Measurements from ENCODE around the gene PRR5L.
"Not testable (repeated sequence)": the region's sequence is repeated elsewhere in the genome, so short reads cannot be mapped to it uniquely, and the experiment has no call there.

The PRR5L gene

DNA sequence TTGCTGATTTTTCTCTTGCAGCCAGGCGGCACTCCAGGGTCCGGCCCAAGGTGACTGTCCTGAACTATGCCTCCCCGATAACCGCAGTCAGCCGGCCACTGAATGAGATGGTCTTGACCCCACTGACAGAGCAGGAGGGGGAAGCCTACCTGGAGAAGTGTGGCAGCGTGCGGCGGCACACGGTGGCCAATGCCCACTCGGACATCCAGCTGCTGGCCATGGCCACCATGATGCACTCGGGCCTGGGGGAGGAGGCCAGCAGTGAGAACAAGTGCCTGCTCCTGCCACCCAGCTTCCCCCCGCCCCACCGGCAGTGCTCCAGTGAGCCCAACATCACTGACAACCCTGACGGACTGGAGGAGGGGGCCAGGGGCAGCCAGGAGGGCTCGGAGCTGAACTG is 166.2 kb downstream of the PRR5L start:
- DNase-seq (ENCODE audit: low read depth), result no peak

DNA sequence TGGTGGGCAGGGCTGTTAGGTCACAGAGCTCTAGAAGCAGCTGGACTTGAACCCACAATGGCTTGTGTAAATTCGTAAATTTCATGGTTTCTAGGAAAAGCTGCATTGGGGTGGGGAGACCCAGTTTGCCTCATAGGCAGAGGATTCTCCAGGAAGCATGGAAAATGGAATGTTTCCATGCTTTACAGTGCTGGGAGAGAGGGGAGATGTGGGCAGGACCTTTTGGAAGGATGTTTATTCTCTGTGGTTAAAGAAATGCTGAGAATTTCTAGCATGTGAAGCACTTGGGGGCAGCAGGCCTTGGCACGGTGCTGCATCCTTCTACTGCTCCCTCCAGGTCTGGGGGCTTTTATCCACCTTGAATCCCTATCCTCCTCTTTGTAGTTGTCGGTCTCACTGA is 167.7 kb downstream of the PRR5L start:
- no peak for DNase-seq (ENCODE audit: low read depth)

DNA sequence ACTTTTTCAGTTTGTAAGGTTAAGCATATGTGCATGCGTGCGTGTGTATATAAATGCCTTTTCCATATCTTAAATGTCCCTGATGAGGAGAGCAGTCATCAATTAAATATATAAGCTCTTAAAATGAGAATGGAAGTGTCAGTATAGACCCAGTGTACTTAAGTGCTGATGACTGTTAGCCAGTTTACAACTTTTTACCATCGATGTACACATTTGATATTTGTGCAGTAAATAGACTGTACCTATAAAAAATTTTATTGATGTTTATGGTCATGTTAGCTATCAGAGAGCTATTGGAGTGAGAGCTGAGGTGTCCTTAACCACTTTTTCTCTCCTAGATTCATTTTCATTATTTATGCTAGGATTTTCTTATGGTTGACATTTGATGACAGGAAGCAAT is 168.6 kb downstream of the PRR5L start:
- DNase-seq (ENCODE audit: low read depth), result no peak

DNA sequence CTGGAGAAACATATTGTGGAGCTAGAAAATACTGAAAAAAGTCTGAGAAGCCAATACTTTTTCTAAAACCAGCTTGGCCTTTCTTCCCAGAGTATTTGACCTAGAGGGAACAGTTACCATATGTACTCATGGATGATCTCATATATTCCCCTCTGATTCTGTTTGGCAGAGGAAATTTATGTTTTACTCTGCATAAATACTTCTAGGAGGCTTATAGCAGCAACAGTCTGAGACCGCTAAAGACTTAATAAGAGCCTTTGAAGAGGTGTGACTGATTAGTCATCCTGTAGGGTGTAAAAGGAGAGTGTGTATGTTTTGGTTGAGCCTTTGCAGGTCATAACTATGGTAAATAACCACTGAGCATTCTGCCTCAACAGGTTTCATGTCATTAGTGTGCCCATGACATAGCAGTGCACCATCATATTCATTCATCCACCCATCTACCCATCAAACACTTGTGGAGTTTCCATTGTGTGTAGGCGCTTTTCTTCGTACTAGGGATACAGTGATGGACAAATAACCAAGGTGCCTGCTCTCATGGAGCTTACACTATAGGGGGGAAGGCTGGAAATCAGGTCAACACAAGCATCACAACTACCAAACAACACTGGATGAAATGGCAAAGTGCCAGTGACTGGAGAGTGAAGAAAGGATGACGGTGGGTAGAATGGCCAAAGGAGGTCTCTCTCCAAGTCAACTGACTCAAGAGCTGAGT is 169.5 kb downstream of the PRR5L start:
- DNase-seq (ENCODE audit: low read depth), result no peak

DNA sequence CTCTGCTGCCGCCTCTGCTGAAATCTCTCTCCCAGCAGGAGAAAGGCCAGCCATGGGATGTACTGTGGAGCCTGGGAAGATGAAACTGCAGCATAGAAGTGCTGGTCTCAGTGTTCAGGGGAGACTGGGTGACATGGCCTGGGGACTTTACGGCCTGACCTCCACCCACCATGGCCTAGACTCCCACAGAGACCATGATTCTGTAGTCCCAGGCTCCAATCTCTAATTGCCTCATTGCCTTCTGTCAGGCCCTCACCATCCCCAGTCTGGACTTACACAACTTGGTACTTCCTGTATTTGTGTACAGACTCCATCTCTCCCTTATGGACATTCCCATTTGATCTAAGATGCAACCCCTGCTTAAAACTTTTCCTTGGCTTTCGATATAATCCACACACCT is 170.9 kb downstream of the PRR5L start:
- no peak for DNase-seq (ENCODE audit: low read depth)

DNA sequence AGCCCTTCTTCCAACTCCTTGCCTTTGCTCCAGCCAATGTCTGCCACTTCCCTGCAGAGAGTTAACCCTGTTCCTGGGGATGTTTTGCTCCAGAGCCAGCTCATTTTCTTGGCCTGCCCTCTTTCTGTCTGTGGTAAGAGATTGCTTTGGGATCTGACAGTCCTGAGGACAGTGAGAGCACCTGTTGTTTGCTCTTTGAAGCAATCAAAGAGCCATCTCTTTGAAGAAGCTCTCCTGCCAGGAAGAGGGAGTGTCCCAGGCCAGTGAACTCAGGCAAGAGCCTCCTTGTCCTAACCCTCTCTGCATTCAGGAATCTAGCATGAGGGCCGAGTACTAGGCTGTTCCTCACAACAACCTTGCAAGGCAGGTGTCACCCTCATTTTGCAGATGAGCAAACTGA is 171.8 kb downstream of the PRR5L start:
- no peak for DNase-seq (ENCODE audit: low read depth)

DNA sequence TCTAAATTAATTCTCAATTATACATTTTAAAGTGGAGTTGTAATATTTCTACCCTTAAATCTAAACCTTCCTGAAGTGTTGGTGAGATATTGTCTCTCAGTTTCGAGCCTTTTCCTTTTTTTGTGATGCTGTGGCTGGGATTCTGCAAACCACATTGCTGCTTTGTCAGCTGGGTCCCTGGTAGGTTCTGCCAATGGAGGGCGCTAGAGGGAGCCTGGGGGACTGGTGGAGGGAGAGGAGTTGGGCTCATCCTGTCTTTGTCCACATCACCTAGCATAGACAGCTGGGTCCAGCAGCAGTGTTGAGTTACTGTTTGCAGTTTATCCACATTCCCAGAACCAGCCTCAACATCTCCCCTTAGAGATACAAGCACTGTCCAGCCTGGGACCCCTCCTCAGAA is 173.0 kb downstream of the PRR5L start:
- DNase-seq (ENCODE audit: low read depth), result no peak

DNA sequence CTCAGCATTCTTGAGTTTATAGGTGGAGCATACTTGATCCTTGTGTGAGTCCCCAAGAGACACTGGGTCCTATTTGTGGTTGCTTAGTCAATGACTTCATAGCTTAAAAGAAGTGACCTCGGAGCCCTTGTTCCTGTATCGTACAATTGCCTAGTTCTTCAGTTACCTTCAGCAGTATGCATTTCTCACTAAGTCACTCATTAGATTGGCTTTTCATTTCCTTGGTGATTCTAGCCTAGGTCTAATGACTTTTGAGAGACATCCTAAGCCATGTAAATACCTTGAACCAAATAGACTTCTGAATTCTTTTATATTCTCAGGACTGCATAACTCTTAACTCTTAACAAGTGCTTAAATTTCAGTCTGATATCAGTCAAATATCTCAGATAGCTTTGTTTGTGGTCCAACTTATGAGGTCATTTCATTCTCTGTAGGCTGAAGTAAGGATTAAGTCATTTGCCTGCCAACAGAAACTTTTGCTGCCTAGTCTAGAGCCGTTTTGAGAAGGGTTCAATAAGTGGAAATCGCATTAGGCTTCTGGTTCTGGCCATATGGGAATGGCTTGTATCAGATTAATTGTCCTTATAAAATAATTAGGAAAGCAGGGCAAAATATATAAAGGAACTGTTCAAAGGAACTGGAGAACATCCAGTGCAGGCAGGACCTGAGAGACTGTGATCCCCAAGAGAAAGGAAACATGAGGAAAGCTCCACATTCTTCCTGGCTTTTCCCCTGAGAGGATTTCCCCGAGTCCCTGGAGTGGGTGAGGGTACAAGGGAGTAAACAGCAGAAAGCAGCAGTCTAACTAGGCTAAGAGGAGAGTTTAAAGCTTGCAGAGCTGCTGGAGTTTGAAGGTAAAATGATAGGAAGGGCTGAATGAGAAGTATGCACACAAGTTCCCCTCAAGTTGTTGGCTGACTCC is 174.1 kb downstream of the PRR5L start:
- no peak for DNase-seq (ENCODE audit: low read depth)

DNA sequence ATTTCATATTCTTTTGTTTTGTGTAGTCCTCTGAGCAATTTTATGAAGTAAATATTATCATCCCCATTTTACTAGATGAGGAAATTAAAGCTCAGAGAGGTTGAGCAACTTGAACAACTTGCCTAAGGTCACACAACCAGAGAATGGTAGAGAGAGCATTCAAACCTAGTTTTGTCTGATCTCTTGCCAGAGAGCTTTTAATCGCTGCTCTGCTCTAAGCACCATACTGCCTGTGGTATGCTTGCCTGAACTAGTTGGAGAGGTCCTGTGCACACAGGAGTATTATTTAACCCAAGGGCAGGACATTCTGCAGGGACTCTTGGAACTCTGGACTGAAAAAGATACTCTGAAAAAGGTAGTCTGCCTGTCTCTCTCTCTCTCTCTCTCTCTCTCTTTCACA is 175.5 kb downstream of the PRR5L start:
- DNase-seq (ENCODE audit: low read depth), result no peak

DNA sequence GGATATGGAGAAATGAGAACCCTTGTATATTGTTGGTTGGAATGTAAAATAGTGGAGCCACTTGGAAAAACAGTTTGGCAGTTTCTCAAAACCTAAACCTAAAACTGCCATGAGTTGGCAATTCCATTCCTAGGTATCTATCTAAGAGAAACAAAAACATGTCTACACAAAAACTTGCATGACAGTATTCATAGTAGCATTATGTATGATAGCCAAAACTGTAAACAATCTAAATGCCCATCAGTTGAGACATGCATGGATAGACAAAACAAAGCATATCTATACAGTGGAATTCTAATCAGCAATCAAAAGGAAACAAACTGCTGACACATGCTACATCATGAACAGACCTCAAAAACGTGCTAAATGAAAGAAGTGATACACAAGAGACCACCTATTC is 179.1 kb downstream of the PRR5L start:
- no peak for DNase-seq (ENCODE audit: low read depth)

DNA sequence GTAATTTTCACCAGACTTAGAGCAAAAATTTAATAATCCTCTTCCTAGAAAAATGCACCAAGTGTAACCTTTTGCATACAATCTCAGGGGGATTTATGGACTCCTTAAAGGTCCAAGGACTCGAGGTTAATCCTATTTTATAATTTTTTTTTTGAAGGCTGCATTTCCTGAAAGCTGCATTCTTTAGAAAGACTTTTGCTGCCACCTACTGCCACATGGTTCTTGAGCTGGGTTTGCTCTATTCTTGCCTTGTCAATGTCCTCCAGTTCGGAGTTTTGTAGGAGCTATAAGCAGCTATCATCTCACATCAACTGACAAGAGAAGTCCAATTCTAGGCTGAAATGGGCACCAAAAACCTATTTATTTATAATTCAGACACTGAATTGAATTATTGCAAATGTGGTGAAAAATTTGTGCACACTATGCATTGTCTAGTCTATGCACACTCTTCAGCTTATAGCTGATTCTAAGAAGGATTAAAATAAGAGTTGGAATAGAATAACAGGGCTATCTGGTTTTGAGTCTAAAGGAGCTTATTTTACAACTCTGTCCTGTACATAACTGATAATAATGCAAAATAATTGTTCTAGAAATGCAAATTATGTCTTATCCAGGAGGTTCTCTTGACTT is 182.7 kb downstream of the PRR5L start:
- no peak for DNase-seq (ENCODE audit: low read depth)

DNA sequence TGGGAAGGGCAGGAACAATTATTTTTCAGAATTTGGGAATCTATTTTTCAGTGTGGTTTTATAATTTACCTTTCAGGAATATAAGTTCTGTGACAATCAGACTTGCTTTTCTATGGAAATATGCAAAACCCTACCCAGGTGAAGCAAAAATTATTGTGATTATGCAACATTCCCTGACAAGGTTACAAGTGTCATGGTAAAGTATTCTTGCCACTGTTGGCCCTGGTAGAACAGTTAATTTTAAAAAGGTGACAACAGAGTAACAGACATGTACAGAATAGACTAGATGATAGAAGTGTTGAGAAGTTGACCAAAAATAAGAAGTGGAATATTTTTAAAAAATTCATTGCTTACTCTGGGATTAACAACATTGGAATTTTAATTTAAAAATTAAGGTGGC is 184.7 kb downstream of the PRR5L start:
- DNase-seq (ENCODE audit: low read depth), result no peak

DNA sequence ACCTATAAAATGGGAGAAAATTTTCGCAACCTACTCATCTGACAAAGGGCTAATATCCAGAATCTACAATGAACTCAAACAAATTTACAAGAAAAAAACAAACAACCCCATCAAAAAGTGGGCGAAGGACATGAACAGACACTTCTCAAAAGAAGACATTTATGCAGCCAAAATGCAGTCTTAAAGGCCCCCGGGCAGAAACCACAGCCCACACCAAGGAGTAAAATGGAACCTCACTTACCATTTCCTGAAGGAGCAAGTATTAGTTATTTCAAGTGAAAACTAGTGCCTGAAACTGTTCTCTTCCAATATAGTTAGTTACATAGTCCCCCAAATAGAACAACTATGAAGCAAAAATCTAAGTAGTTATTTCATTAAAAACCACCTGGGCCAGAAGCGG is 187.0 kb downstream of the PRR5L start:
- DNase-seq (ENCODE audit: low read depth), result not testable (repeated sequence)

DNA sequence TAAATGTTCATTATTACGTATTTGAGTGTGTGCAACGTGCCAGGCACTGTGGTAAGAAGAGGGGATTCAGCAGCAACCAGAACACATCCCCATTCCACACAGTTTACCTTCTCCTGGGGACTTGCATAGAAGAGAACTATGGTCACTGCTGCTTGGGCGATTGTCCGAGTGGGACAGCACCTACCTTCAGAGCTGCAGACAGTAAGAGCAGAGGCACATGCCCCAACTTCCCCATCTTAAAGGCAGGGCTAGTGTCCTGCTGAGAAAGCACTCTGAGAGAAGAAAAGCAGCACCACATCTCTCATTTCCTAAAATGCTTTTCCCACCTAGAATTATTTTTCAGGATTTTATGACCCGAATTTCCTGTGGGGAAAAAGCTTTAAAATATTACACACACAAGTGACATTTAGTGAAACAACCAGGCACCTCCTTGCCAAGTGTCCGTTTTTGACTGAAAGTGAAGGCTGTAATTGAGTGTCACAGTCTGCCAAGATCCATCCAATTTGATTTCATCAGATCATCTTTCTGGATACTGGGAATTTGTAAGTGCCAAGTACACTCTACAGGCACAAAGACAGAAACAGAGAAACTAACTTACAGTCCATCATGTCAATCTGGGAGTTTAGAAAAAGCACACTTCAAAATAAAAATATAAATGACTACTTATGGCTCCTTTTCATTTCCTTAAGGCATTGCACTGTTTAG is 189.4 kb downstream of the PRR5L start:
- DNase-seq (ENCODE audit: low read depth), result no peak

DNA sequence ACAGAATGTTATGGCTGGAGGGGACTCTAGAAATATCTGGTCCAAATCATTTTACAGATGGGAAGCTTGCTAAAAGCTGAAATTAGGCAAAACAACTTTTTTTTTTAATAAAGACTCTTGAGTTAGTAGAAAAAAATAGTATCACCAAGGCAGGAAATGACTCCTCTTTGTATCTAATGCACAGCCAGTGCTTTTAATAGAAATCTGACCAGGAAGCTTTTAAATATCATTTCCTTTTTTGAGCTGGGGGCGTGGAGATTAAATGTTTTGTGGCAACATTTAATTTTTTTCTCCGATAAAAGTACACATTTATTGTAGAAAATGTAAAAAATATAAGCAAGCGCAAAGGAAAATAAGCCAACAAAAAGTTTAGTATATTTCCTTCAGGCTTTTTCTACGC is 191.5 kb downstream of the PRR5L start:
- DNase-seq (ENCODE audit: low read depth), result no peak

DNA sequence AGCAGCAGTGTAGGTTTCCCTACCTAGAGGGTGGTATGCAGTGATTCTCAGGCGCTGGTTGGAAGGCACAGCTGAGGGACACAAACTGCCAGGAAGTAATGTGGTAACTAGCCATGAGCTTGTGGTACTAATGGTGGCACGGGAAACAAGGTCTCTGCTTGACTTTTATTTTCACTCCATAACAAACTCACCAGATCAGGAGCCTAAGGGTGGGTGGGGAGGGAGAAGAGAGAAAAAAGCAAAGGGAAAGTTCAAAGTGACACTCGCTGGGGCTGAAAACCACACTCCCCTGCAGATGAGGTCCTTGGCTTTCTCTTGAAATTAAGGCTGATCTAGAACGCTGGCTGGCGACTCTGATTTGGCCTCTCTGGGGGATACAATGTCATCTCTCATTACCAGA is 192.0 kb downstream of the PRR5L start:
- DNase-seq (ENCODE audit: low read depth), result no peak

DNA sequence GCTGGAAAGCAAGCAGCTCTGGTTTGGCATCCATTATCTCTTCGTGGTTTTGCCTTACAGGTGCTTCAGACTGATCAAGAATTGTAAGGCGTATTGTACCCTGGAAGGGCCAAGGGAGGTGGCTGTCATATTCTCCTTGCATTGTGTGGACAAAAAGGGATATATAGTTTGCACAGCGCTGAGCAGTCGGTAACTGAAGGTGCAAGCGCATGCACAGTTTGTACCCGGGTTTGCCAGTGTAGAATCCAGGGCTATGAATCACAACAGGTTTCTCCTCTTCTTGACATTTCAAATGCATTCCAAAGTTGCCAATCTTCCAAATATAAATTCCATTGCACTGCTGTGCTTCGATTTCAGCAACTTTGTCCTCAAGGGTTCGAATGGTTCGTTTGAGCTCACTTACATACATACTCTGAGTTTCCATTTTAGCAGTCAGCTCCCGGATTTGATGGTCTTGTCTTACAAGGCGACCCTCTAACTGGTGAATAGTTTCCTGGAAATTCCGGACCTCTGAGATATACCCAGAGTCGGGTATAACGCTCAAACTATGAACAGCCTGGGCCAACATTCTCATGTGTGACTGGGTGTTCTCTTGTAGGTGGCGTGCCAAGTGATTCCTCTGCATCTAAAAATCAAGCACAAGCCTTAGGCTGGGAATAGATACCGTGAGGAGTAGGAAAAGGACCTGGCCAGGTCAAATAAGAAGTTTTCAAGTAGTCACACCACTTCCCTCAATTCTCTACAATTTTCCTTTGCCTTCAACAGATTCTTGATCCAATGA is 194.1 kb downstream of the PRR5L start:
- DNase-seq (ENCODE audit: low read depth), result no peak

DNA sequence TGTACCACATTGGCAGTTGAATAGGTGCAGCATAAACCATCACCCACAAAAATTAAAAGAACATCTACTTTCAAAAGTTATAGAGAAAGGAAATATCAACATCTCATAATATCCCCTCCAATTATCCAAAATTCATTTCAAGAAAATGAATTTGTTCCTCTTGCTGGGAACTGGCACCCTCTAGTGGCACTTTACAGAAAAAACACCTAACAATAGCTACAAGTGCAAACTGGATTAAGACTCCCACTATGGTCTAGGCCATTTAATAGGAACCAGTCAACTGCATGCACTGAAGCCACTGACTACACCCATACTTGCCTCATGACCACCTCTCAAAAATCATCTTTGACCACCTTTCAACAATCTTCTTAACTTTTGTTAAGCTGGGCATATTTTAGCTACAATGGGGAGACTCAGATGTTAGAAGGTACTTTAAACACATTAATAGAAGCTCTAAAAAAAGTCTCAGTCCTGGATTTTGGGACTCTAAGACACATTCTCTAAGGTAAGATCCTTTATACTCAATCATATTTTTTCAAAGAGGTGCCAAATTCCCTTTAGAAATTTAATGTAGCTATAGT is 196.7 kb downstream of the PRR5L start:
- DNase-seq (ENCODE audit: low read depth), result no peak

DNA sequence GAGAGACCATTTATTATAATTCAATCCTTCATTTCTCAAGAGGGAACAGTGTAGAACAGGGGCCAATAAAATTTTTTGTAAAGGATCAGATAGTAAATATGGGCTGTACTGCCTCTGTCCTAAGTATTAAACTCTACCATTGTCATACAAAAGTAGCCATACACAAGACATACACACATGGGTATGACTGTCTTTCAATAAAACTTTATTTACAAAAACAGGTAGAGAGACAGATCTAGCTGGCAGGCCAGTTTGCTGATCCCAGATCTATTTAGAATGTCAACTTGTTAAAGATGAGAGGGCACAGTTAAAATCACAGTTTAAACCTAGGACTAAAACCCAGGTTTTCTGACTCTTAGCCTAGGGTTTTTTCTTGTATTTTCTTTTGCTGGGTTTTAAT is 197.2 kb downstream of the PRR5L start:
- DNase-seq (ENCODE audit: low read depth), result no peak

DNA sequence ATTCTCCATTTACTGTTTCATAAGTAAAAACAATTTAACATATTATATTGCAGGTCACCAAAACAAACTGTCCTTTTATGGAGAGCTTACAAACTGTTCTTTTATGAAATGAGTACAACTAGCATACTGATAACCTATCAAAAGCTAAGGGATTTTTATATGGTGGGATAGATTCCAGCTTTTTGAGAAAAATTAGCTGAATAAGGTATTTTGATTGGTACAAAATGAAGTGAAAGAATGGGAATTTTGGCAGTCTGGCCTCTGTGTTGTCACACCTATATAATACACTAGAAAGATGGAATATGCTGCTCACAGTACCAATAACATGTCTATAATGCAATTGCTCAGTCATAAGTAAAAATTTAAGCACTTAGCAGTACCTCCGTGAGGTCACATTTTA is 202.6 kb downstream of the PRR5L start:
- no peak for DNase-seq (ENCODE audit: low read depth)

DNA sequence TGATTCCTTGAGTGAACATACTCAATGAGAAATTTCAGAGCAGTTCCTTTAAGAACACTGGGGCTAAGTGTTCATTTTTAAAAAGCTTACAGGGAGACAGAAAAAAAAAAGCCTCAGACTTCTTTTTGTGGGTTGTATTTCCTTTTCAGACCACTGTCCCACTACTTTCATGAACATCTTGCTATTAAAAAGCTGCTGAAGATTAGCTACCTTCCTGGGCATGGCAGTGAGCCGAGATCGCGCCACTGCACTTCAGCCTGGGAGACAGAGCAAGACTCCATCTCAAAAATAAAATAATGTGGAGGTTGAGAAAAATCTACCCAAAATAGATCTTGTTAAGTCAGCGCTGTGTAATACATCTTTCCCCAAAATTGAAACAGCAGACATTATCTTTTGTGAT is 203.2 kb downstream of the PRR5L start:
- no peak for DNase-seq (ENCODE audit: low read depth)
